NCI-H774 (cell line): Measurements from ENCODE around the gene CCDC182.

Source experiments
- DNase-seq: peaks from one replicate; lab custom pipeline; 2025; lab: John Stamatoyannopoulos, UW

CCDC182 gene

DNA sequence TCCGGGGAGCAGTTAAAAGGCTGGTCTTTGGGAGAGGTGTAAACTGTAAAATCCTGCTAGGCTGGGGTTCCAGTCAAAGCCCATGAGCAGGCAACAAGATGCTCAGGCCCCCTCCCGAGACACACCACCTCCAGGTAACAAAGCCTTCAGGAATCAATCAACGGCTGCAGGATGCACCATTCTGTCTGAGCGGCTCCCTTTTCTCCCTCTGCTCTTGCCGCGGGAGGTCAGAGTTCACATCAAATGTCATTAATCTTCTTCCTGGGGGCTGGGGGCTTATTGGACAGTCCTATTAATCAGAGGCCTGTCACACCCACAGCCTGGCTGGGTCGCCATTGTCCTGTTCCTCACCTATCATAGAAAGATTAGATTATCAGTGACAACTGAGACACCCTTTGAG is 11.9 kb upstream of the CCDC182 start:
- DNase-seq, result no peak

DNA sequence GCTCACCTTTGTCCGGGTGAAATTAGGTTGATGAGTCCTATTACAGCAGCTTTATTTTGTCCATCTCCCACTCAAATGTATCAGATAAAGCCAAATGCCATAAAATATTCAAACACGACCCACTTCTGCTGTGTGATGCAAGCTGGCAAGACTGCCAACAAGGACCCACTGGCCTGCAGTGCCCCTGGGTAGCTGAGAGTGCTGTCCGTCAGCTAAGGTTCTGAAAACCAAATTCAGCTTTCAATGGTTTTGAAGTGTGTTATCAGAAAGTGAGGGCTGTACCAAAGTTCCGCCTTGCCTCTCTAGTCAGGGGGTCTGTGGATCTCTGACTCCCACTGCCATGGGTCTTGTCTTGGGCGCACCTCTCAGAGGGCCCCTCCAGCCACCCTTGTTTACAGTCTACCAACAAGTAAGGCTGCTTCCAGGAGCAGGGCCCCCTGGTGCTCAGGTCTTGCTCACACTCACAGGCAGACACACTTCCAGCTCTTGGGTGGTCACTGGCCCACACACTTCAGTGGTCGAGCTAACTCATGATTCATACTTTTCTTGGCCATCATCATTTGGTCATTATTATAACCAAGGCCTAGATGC is 10.5 kb upstream of the CCDC182 start:
- DNase-seq, result no peak

DNA sequence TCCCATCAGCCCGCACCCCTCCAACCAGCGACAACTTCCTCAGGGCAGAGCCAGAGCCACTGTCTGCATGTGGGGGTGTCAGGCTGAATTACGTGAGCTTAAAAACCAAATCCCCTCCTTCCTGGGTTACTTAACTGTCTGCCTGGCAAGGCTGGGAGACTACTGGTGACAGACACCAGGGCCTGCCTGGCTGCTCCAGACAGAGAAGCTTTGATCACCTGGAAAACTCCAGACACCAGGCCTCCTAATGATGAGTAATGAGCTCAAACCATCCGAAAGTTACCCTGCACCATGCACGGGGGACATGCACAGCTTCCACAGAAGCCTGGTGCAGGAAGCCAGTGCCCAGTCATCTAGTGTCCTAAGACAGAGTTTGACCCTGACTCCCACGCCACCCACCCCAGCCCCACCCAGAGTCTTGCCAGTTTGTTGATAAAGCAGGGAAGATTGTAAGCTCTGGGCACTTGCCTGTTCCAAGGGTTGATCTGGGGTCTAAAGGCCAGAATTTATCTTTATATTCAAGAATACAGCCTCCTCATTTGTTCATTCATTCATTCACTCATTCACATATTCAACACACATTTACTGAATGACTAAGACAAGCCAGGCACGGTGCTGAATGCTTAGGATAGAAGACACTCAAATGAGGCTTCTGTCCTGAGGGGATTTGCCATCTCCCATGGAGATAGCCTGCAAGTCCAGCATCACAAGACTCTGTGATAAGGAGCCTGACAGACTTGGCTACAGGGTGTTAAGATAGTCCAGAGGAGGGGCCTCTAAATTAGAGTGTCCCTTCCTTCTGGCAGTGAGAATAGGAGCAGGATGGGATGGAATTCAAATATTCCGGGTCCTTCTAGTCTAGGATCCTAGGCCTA is 7.2 kb upstream of the CCDC182 start:
- no peak for DNase-seq

DNA sequence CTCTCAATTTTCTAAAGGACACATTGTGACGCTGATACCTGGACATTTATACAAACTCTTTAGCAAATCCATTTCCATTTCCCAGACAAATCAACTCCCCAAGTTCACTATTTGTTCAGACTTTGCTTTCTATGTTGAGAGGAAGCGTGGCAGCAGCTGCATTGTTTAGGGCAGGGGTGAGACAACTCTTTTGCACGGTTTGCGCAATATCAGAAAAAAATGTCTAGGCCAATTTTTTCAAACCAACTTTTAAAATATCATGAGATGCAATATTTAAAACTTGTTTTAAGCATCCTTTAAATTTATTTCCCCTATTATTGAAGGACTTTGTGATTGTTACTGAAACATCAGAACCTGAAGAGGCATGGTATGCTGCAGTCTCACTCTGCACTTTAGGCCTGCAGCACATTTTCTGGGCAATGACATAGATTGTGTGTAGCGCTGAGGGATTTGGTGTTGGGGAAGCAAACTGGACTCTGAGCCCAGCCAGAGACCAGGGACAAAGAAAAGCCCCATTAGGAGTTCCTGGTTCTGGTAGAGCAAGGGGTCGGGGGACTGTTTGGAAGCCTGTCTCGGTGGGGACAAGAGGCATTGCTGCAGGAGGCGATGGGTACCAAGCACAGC is 6.4 kb upstream of the CCDC182 start:
- no peak for DNase-seq

DNA sequence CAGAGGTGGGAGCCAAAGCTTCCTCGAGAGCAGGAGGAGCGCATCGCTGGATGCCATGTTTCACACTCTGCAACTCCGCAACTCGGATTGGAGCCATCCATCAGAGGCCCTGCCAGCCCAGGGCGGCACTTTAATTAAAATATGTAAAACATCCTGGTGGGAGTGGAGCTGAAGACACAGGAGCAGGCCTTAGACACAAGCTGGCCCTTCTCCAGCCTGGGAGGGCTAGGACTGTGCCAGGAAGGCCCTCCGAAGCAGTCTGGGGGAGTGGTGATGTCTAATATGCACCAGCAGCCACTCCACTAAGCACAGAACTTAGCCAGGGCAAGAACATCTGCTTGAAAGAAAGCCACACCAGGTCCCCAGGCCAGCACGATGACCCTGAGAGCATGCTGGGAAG is 5.8 kb upstream of the CCDC182 start:
- no peak for DNase-seq

DNA sequence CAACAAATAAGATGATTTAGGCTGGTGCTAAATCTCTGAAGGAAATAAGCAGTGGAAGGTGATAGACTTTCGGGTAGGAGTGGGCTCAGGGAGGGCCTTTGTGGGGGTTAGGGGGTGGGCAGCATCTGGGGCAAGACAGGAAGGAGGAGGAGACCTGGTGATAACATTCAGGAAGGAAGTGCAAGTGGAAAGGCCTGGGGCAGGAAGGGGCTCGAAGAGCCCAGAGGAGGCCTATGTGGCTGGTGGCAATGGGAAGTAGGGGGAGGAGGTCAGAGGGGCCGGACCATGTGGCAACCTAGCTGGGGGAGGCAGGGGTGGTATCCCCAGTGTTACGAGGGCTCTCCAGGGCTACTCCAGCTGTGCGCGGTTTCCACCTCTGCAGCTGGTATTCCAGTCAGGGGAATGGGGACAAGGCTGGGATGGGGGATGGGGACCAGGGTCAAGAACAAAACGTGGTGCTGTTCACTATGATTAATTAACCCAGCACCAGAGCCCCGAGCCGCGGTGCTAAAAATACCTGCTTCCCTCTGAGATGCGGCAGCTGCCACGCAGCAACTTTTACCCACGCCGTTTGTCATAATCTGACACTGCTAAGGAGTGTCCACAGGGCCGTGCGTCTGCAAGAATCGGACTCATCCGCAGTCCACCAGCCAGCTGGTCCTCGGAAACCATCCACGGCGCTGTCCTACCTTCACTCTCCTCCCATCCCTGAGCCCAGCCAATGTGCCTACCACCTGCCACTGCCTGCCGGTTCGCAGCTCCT is 5.2 kb upstream of the CCDC182 start:
- no peak for DNase-seq

DNA sequence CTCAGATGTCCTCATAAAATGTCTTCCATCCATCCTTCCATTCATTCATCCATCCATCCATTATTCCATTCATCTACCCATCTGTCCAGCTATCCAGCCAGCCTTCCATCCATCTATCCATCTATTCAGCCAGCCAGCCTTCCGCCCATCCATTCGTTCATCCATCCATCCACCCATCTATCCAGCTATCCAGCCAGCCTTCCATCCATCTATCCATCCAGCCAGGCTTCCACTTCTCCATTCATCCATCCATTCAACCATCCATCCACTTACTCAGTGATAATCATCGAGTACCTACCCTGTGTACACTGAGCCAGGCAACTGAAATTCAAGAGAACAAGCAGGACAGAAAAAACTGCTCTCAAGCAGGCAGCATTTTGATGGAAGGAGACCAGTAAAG is 4.6 kb upstream of the CCDC182 start:
- no peak for DNase-seq

DNA sequence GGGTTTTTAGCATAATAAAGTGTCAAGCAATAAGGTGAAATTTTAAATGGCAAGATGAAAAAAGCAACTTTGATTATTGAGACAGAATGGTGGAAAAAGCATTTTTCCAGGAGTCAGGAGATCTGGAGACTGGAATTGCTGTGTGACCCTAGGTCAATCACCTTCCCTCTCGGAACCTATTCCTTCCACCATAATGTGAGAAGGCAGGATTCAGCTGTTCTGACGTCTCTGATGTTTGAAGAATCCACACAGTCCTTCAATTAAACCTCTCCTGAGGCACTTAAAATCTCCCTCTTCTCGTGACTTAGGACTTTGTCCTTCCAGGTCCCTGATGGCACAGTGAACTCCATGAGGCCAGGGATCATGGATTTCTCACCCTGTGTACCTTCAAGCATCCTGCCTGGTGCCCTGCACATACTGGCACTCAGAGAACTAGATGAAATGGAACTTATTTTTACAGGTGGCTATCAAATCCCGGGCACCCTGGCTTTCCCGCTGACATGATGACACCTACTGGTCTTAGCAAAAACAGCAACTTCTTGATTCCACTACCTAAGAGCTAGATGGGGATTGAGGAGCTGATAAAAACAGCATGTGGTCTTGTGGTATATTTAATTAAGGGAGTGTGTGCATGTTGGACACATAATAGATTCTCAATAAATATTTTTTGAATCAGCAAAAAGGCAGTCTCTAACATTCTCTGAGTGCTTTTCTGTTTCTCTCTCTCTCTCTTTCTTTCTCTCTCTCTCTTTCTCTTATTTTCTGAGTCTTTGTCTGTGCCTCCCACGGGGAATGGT is 2.3 kb upstream of the CCDC182 start:
- peak; percentile 64 for DNase-seq

DNA sequence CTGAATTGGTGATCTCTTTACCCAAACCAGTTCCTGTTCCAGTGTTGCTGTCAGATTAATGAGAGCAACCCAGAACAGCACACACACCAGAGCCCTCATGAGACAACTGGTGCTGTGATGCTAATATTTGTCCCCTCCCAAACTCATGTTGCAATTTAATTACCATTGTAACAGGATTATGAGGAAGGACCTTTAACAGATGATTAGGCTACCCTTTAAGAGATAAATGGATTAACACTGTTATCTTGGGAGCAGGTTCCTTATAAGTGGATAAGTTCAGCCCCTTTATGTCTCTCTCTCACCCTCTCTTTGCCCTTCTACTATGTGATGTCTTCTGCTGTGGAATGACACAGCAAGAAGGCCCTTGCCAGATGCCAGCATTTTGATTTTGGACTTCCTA is 1.1 kb upstream of the CCDC182 start:
- DNase-seq, result no peak

DNA sequence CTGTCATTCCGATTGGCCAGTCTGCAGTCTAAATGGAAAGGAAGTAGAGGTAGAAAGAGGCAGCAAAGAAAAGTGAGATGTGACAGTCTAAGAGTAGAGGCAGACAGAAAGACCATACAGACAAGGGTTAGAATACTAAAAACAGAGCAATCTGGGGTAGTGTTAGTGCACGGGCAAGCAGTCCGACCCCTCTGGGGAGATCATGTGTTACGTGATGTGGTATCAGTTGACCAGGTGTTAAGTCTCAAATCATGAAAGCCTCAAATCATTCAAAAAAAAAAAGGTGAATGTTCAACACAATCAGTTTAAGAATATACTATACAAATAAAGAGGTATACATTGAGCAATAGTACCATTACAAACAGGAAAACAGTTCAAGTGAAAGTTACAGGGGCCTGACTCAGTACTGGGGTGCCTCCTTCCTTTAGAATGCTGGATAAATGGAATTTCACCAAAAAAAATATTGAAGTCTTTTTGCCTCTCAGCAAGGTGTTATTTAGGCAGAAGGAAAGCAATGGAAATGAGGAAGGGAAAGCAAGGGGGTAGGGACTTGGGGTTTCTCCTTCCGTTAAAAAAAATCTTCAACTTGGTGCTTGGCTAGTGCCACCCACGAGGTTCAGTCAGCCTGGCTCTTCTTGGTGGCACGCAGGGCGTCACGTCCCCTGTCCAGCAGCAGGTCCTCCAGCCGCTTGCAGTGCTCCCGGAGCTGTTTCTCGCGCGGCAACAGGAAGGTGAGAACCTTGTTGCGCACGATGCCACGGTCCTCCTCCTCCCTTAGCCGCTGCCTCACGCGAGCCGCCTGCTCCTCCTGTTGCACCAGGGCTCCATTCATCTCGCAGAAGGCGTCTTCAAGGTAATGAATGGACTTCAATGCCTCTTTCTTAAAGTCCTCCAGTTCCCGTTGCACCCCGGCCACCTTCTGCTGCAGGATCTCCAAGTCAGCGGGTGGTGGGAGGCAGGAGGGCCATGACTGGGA is 616 bp downstream of the CCDC182 start:
- DNase-seq, result no peak

DNA sequence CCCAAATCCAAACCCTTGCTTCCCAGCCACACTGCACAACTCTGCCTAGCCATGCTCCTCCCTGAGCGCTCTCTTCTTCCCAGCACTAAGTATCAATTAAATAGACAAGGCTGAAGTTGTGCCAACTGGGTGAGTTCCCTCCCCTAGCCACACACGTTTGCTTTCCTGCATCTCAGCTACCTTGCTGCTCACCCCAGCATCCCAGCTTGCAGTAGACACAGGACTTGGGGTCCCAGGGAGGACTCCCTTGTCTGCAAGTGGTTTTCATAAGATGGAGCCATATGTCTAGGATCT is 4.9 kb downstream of the CCDC182 start:
- DNase-seq, result no peak

DNA sequence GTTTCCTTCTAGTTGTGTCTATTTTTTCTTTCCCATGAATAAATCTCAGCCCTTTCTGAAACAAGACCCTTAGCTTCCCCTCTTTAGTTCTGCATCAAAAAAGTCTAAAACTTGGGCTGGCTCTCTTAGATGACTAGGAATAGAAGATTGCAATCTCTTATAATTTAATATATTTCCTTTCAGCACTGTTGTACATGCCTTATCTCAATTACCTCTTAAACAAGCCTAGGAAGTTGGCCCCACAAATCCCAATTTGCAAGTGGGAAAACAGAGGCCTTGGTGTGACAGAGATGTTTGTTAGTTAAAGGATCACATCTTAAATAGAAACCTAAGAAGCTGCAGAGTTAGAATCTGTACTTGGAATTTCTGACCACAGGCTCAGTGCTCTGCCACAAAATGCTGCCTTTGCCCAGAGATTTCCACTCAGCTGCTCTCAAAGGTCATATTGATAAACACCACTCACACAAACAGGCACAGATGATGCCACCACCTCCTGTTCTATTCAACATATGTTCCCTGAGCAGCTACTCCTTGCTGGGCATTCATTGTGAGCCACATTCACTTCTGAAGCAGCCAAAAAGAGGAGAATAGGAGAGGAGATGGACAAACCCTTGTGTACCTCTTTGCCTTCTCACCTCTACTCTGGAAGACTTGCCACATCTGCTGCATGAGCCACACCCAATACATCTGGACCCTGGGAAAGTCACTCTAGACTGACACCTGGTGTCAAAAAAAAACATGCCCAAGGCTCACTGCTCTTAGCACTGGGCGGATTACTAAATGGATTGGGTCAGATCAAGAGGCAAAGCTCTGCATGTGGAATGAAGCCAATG is 5.5 kb downstream of the CCDC182 start:
- DNase-seq, result no peak

DNA sequence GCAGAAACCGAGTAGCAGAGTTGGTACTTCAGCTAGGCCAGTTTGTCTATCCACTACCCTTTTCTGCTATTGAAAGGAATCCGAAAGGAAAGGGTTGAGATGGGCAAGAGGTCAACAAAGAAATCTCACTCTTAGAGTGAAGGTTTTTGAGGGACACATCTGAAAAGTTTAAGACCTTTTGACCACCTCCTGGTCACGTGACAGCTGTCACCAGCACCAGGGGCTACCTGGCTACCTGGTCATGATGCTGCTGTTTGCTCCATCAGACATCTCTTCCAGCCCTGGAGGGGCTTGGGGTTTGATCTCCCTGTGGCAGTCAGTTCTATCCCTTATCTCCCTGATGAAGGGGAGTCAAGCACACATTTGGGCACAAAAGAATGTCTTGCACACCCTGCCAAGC is 7.6 kb downstream of the CCDC182 start:
- DNase-seq, result no peak

DNA sequence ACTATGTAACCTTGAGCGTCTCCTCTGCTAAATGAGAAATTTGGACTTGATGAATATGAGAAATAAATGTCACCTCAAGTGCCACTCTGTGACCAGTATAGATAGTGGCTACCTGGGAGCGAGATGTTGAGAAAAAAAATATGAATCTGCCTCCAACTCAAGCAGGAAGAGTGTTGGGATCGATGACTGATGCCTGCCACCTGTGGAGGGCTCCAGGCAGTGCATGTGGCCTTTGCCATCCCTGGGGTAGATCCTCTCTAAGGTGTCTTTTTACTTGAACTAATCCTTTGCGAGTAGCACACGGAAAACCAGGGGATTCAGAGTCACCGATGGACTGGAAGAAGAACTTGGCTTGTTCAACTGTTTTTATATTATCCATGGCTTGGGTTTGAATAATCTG is 9.4 kb downstream of the CCDC182 start:
- no peak for DNase-seq

DNA sequence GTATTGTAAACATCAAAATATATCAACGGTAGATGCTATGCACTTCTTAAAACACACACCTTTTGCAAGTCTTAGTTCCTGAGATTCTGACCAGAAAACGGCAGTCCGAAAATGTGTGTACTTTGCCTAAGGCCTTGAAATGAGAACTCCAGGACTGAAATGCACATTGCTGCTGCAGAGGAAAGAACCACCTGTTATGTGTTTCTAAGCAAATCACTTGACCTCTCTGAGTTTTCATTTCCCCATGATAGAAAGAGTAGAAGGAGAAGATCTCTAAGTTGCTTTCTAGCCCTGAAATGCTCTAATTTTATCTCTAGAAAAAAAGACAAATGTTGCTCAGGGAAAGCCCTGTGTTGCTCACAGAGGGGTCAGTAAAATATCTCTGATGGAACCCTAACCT is 9.9 kb downstream of the CCDC182 start:
- DNase-seq, result no peak

DNA sequence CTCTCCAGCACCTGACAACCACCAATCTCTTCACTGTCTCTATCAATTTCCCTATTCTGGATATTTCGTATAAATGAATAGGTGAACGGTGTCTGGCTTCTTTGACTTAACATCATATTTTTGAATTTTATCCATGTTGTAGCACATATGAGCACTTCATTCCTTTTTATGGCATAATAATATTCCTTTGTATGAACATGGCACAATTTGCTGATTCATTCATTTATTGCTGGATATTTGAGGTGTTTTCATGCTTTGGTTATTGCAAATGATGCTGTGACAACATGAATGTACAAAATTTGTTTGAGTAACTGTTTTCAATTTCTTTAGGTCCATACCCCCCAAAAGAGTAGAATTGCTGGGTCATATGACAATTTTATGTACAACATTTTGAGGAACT is 12.0 kb downstream of the CCDC182 start:
- no peak for DNase-seq

DNA sequence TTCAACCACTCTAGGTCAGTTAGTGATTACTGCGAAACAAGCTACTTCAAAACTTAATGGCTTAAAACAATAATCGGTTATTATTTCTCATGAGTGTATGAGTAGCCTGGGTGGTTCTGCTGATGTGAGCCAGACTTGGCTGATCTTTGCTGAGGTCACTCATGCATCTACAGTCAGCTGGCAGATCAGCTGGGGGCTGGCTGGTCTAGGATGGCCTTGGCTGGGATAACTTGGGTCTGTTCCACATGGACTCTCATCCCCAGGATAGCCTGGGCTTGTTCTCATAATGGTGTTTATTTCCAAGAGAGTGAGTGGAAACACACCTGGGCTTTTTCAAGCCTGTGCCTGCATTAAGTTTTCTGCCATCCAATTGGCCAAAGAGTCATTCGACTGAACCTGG is 13.0 kb downstream of the CCDC182 start:
- DNase-seq, result no peak

DNA sequence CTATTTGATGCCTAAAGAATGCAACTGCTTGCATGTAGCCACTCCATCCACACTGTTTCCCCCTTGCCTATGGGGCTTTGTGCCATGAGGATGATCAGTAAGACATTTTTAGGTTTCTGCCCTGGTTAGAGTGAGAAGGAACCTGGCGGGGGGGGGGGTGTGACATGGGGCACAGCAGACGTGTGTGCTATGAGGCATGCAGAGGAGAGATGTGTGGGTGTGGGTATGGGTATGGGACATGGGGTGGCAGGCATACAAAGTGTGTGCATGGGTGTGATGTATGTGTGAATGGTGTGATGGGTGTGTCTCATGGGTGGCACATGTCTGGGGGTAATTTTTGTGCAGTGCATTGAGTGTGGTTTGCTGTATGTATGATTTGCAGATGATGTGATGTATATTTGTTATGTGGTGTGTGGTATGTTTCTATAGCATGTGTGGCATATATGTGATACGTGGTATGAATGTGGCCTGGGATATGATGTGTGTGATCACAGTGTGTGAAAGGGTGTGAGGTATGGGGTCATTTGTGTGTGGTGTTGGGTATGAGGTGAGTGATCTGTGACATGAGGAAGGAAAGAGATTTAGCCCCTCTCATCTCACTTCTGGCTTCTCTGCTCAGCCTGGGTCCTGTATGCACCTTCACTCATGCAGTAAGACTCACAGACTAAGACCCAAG is 14.9 kb downstream of the CCDC182 start:
- DNase-seq, result no peak

DNA sequence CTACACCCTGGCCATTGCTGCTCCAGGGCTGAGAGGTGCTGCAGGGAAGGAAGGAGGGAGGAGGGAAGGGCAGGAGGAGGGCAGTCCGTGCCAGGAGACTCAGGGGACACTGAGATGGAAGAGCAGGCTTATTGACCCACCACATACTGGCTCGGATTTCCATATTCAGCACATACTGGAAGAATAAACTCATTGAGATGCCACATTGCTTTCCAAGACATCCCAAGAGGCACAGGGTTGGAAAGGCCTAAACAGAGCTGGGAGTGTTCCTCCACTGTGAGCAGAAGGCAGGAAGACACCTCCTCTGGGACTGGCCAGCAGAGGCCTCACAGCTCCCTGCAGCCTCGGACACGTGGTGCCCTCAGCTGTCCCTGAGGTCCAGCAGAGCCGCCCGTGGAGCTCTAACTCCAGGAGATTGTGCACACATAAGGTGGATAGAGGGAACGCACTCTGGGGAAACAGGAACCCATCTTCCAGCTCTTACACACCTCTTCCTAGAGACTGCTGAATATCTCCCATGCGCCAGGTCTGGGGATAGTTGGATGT is 17.4 kb downstream of the CCDC182 start:
- DNase-seq, result no peak
